B cell (primary cell): Measurements from ENCODE around the gene SLC17A8. TPM values are rescaled to one million over a fixed set of nuclear protein-coding genes. Genes with fewer than 3 reads are reported as not detected.

Source experiments
- ATAC-seq: fragments of 200-7000 bp; cut with Tn5 transposase; one replicate; pipeline ENCODE4 v1.10.0; 2021; ENCODE audit warnings: low read depth, mild to moderate bottlenecking, moderate number of reproducible peaks, moderate library complexity
- CTCF ChIA-PET: fragments of 350-600 bp; sonication (Branson Sonifier 250); formaldehyde crosslinking; loops from one replicate; lab custom pipeline; 2021; ENCODE audit warnings: antibody characterized with exemption, inconsistent platforms; lab: Charles Lee
- POLR2A ChIA-PET: fragments of 350-600 bp; sonication (Branson Sonifier 250); formaldehyde crosslinking; loops from one replicate; lab custom pipeline; 2021; ENCODE audit warnings: antibody characterized with exemption; lab: Charles Lee
- DNase-seq: peaks from one replicate; pipeline ENCODE4 v3.0.0; 2013
- H2AFZ ChIP-seq: 2 replicates; pipeline ENCODE4 v1.6.1; 2012; ENCODE audit warnings: mild to moderate bottlenecking, low read depth, low read length; ENCODE audit not compliant: insufficient read depth, poor library complexity, severe bottlenecking
- H3K27ac ChIP-seq, 2 donors: 1 replicate in 1 of 2; 2 replicates in 1 of 2; pipeline ENCODE4 v1.5.1; 2012 to 2013; ENCODE audit warnings: low read length in 2 of 2, mild to moderate bottlenecking in 2 of 2, moderate library complexity in 1 of 2
- H3K27me3 ChIP-seq, 4 experiments: fragments of 200-600 bp in 1 of 4; sonication (generic) in 1 of 4; replicated peaks in 1 of 4; 1 replicate in 2 of 4; 2 replicates in 2 of 4; pipeline versions ENCODE4 v1.6.1 to v1.7.0; 2013 to 2016; ENCODE audit warnings: low read length in 3 of 4, mild to moderate bottlenecking in 2 of 4, mixed read lengths in 1 of 4, moderate library complexity in 1 of 4; ENCODE audit not compliant: insufficient read depth in 4 of 4, control insufficient read depth in 3 of 4; ENCODE audit errors: control extremely low read depth in 1 of 4
- H3K36me3 ChIP-seq, 2 experiments: replicated peaks in 1 of 2; 1 replicate in 1 of 2; 2 replicates in 1 of 2; pipeline versions ENCODE4 v1.6.1 to v1.7.1; 2013; ENCODE audit warnings: low read length in 1 of 2; ENCODE audit not compliant: insufficient read depth in 2 of 2, control insufficient read depth in 1 of 2; ENCODE audit errors: control extremely low read depth in 1 of 2, extremely low read depth in 1 of 2
- H3K4me1 ChIP-seq, 2 donors: fragments of 200-600 bp in 1 of 2; sonication (generic) in 1 of 2; 1 replicate in 1 of 2; 2 replicates in 1 of 2; pipeline versions ENCODE4 v1.5.1 to v1.6.1; 2013 to 2017; ENCODE audit warnings: low read length in 2 of 2; ENCODE audit not compliant: control insufficient read depth in 2 of 2, insufficient read depth in 2 of 2
- H3K4me2 ChIP-seq: replicated peaks from 2 replicates; pipeline ENCODE3; 2012; ENCODE audit warnings: mild to moderate bottlenecking, low read depth, low read length; ENCODE audit not compliant: poor library complexity, severe bottlenecking
- H3K4me3 ChIP-seq, 5 experiments: fragments of 200-600 bp in 1 of 5; sonication (generic) in 1 of 5; 1 replicate in 3 of 5; 2 replicates in 2 of 5; pipeline versions ENCODE4 v1.5.1 to v1.7.0; 2011 to 2016; ENCODE audit warnings: low read length in 4 of 5, mild to moderate bottlenecking in 4 of 5, low read depth in 2 of 5, control low read depth in 1 of 5, moderate library complexity in 1 of 5; ENCODE audit not compliant: insufficient read depth in 1 of 5; ENCODE audit errors: control extremely low read depth in 1 of 5, extremely low read depth in 1 of 5
- H3K79me2 ChIP-seq: fragments of 200-600 bp; sonication (generic); one replicate; pipeline ENCODE4 v1.6.0; 2016; ENCODE audit warnings: low read length; ENCODE audit not compliant: control insufficient read depth, insufficient read depth
- H3K9ac ChIP-seq: fragments of 200-600 bp; sonication (generic); 2 replicates; pipeline ENCODE4 v1.6.1; 2017; ENCODE audit warnings: mild to moderate bottlenecking, low read length, moderate library complexity
- H3K9me3 ChIP-seq, 3 donors: one replicate each; pipeline versions ENCODE4 v1.6.1 to v1.7.1; 2013; ENCODE audit warnings: low read length in 2 of 3; ENCODE audit not compliant: control insufficient read depth in 2 of 3, insufficient read depth in 1 of 3; ENCODE audit errors: control extremely low read depth in 1 of 3
- H4K20me1 ChIP-seq: 2 replicates; pipeline ENCODE4 v1.6.0; 2012; ENCODE audit warnings: mild to moderate bottlenecking, low read length; ENCODE audit not compliant: insufficient read depth, control insufficient read depth, poor library complexity, severe bottlenecking
- H3K27ac Mint-ChIP-seq: one replicate; pipeline ENCODE4 v1.8.0; 2021; ENCODE audit warnings: mixed read lengths
- H3K27me3 Mint-ChIP-seq: one replicate; pipeline ENCODE4 v1.8.0; 2021; ENCODE audit warnings: mixed read lengths
- H3K4me1 Mint-ChIP-seq: one replicate; pipeline ENCODE4 v1.8.0; 2021; ENCODE audit warnings: mixed read lengths
- H3K4me3 Mint-ChIP-seq: one replicate; pipeline ENCODE4 v1.8.0; 2021; ENCODE audit warnings: mixed read lengths
- H3K9me3 Mint-ChIP-seq: one replicate; pipeline ENCODE4 v1.8.0; 2022; ENCODE audit warnings: mixed read lengths; ENCODE audit not compliant: insufficient read depth
- CTCF ChIP-seq: fragments of 200-600 bp; IDR thresholded peaks from one replicate; pipeline ENCODE4 v1.8.0; 2022; ENCODE audit warnings: antibody characterized with exemption, mild to moderate bottlenecking
- EZH2 ChIP-seq: IDR thresholded peaks from 2 replicates; pipeline ENCODE4 v1.6.1; 2012; ENCODE audit warnings: borderline replicate concordance, low read depth, mild to moderate bottlenecking, moderate library complexity, low read length; ENCODE audit not compliant: insufficient read depth, poor library complexity, severe bottlenecking
- WGBS: methylation state at CpG from one replicate; pipeline ENCODE4 v1.1.5; 2013; ENCODE audit warnings: missing lambda C conversion rate; ENCODE audit not compliant: insufficient coverage; 5-methylcytosine and 5-hydroxymethylcytosine counted together
- intact Hi-C: fragments of 100-400 bp; cut with micrococcal nuclease; formaldehyde crosslinking; loops from one replicate; pipeline ENCODE4 v1.10.0; 2022
- polyA plus RNA-seq: library from polyadenylated mRNA; depleted of rRNA; stranded (reverse); fragments of >200 nt; gene quantifications from 2 replicates; pipeline ENCODE4 v1.2.3, GENCODE V29; 2012
- total RNA-seq, 2 donors: library from RNA; stranded (reverse); fragments of 120-200 nt in 1 of 2; gene quantifications; 1 replicate in 1 of 2; 2 replicates in 1 of 2; pipeline versions ENCODE4 v1.2.3 to v1.2.4, GENCODE V29; 2013 to 2022

Gene SLC17A8
- total and polyA plus RNA-seq, 2 donors (not counting 1 experiment from before 2014, with no cell fraction given): not detected

- CTCF ChIA-PET: no interaction called here
- no peak for ATAC-seq
- 29% methylated on average over 2 of the region's 2 CpGs for WGBS
- H3K4me2 ChIP-seq: no peak overlapping the region
- POLR2A ChIA-PET: no interaction called here
- H3K9ac ChIP-seq: no peak overlapping the region
- TF ChIP-seq EZH2: no peak
- no peak for TF ChIP-seq CTCF
- H3K27me3 ChIP-seq: no peaks in the 10 kb centered on the region
- no peak overlapping the region for H3K27ac Mint-ChIP-seq
- no peak overlapping the region for H2AFZ ChIP-seq
- H3K4me3 Mint-ChIP-seq: no peak overlapping the region
- no peaks in the 10 kb centered on the region for H3K9me3 Mint-ChIP-seq
- no peaks in the 10 kb centered on the region for H3K9me3 ChIP-seq
- H3K4me1 ChIP-seq: no peaks in the 10 kb centered on the region
- intact Hi-C loops: no loop called here
- H3K27ac ChIP-seq: no peak overlapping the region
- H4K20me1 ChIP-seq: no peaks in the 10 kb centered on the region
- no peaks in the 10 kb centered on the region for H3K79me2 ChIP-seq
- no peaks in the 10 kb centered on the region for H3K4me1 Mint-ChIP-seq
- H3K4me3 ChIP-seq: no peak overlapping the region
- DNase-seq: no peak
- peaks cover 3% of the 10 kb centered on the region for H3K27me3 Mint-ChIP-seq
- no peaks in the 10 kb centered on the region for H3K36me3 ChIP-seq
Observed at GRCh38 chr12:100435957-100436356, 79.1 kb downstream of the SLC17A8 start.

GRCh38 chr12:100437038-100437841 lies 80.4 kb downstream of the SLC17A8 start:
- no peak overlapping the region for H3K4me3 ChIP-seq
- no peak overlapping the region for H3K27ac ChIP-seq
- H3K4me1 ChIP-seq: no peaks in the 10 kb centered on the region
- CTCF ChIA-PET: no interaction called here
- intact Hi-C loops: no loop called here
- 67% methylated on average over 1 of the region's 6 CpGs for WGBS
- H3K4me3 Mint-ChIP-seq: no peak overlapping the region
- H3K9me3 ChIP-seq: no peaks in the 10 kb centered on the region
- no peak overlapping the region for H3K9ac ChIP-seq
- H3K4me2 ChIP-seq: no peak overlapping the region
- H4K20me1 ChIP-seq: no peaks in the 10 kb centered on the region
- H3K79me2 ChIP-seq: no peaks in the 10 kb centered on the region
- POLR2A ChIA-PET: no interaction called here
- peaks cover 3% of the 10 kb centered on the region for H3K27me3 Mint-ChIP-seq
- H2AFZ ChIP-seq: no peak overlapping the region
- no peaks in the 10 kb centered on the region for H3K36me3 ChIP-seq
- ATAC-seq (no peak), DNase-seq (no peak)
- no peaks in the 10 kb centered on the region for H3K27me3 ChIP-seq
- no peaks in the 10 kb centered on the region for H3K4me1 Mint-ChIP-seq
- no peaks in the 10 kb centered on the region for H3K9me3 Mint-ChIP-seq
- TF ChIP-seq EZH2 (no peak), CTCF (no peak)
- H3K27ac Mint-ChIP-seq: no peak overlapping the region
